ENCODE results near the gene SLC12A4.

Gene SLC12A4

DNA sequence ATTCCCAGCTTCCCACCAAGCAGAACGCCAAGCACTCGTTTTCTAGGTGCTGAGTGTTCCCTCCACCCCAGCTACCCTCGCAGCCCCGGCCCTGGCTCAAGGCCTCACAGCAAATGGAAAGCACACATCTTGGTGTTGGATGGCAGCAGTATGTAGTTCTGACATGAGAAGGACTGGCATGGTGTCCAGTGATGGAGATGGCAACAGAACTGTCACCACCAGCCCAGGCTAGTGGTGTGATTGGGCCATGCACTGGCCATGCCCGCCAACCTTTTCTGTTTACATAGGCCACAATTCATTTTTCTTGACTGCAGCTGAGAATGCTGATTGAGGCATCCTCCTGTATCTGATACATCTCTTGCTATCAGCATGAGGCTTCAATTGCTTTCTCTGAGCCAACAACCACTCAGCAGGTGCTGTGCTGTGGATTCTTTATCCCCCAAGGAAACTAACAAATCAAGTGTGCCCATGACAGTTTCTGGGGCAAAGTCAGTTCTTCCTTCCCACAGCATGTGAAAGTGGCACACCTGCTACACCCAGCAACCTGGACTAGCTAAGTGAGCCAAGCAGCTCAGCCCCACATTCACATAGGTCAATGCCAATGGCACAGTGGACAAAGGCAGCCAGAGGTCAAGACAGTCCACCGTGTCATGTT lies 3.8 kb downstream of the SLC12A4 start:
- no peaks in the 10 kb centered on the region for H3K36me3 ChIP-seq (ENCODE audit: insufficient read depth, low read length)
- H3K4me1 ChIP-seq (ENCODE audit: insufficient read depth, low read length): peaks cover 23% of the 10 kb centered on the region
- H2AFZ ChIP-seq (ENCODE audit: low read depth, low read length): no peak overlapping the region
- no peaks in the 10 kb centered on the region for H3K9me3 ChIP-seq (ENCODE audit: low read length)
- no peaks in the 10 kb centered on the region for H3K27me3 ChIP-seq (ENCODE audit: insufficient read depth, low read length)
- no peak overlapping the region for H3K4me3 ChIP-seq (ENCODE audit: low read length)

DNA sequence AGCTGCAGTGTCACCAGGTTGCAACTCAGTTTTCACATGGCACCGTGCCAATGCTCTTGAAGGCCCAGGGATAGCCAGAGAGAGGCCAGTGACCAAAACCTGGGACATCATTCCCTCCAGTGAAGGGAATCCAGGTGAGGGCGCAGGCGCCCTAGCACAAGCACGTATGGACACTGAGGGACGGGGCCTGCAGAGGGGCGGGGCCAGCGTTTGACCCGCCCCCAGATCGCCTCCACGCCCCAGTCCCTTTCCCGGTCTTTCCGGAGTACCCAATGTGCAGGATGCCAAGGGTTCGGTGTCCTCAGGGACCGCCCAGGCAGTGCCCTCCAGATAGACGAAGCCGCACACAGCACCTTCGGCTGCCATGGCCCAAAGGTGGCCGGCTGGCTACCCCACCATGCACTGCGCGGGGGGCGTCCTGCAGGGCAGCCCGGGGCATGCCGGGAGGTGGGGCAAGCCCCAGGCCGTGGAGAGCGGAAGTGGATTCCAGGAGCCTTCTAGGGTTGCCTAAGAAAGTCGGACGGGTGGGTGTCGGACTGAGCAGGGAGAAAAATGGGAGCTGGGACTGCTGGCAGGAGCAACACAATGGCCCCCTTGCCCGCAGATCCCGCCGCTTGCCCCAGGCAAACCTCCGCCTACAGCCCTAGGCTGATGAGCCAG lies 4.6 kb downstream of the SLC12A4 start:
- peaks cover 19% of the 10 kb centered on the region for H3K4me1 ChIP-seq (ENCODE audit: insufficient read depth, low read length)
- no peaks in the 10 kb centered on the region for H3K36me3 ChIP-seq (ENCODE audit: insufficient read depth, low read length)

DNA sequence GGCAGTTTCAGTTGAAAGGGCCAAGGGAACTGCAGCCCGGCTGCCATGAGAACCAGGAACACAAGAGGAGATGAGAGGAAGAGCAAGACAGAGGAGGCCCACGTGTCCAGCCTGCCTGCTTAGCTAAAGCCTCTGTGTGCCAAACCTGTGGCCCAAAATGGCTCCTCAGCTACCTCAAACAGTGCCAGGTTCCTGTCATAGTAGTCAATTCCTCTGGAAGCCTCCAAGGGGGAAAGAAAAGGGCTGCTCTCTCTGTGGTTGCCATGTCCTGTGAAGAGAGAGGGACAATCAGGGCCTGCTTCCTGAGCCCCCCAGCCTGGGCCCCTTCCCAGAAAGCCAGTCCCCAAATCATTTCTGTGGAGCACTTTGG lies 5.2 kb downstream of the SLC12A4 start:
- Histone ChIP-seq H2AFZ (ENCODE audit: low read depth, low read length) (no peak overlapping the region), H3K4me1 (ENCODE audit: insufficient read depth, low read length) (peaks cover 18% of the 10 kb centered on the region), H3K4me3 (ENCODE audit: low read length) (no peak overlapping the region), H3K27me3 (ENCODE audit: insufficient read depth, low read length) (no peaks in the 10 kb centered on the region), H3K9me3 (ENCODE audit: low read length) (no peaks in the 10 kb centered on the region), H3K36me3 (ENCODE audit: insufficient read depth, low read length) (no peaks in the 10 kb centered on the region)

More for the DNA sequence above, 4.6 kb downstream of the SLC12A4 start:
- Histone ChIP-seq H2AFZ (ENCODE audit: low read depth, low read length) (no peak overlapping the region), H3K4me3 (ENCODE audit: low read length) (no peak overlapping the region), H3K27me3 (ENCODE audit: insufficient read depth, low read length) (no peaks in the 10 kb centered on the region), H3K9me3 (ENCODE audit: low read length) (no peaks in the 10 kb centered on the region)

DNA sequence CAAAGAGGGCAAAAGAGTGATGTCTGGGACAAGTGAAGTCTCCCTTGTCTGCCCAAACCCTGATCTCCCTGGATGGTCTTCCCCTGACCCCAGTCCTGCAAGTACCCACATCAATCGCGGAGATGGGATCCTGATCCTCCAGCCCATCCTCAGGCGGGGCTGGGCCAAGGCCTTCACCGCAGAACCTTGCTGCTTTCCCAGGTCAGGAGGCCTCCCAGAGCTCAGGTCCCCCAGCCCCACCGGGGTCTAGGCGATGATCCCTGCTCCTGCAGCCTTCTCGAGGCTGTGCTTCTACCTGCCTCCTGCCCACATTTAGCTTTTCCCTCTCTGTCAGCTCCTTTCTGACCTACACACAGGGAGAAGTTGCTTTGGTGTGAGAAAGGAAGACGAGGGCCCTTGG lies 6.3 kb downstream of the SLC12A4 start:
- Histone ChIP-seq H3K4me1 (ENCODE audit: insufficient read depth, low read length) (peaks cover 13% of the 10 kb centered on the region), H3K9me3 (ENCODE audit: low read length) (no peaks in the 10 kb centered on the region), H3K27me3 (ENCODE audit: insufficient read depth, low read length) (no peaks in the 10 kb centered on the region), H3K36me3 (ENCODE audit: insufficient read depth, low read length) (no peaks in the 10 kb centered on the region), H3K4me3 (ENCODE audit: low read length) (no peak overlapping the region), H2AFZ (ENCODE audit: low read depth, low read length) (no peak overlapping the region)

DNA sequence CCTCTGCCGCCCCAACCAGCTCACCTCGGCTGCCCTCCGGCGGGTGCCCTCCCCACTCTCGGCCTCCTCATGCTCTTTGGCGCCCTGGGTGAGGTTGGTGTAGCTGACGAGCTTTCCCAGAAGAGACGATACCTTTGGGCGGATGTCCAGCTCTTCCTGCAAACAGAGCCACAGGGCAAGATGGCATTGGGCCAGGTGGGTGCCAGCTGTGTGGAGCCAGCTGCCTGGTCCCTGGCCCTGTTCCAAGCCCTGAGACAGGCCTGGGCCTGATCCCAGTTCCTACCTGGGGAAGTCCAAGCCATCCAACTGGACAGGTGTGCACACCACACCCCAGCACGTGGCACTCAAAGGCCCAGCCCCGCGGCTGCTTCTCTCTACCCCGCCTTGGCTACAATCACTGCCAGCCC lies 6.9 kb downstream of the SLC12A4 start:
- no peaks in the 10 kb centered on the region for H3K36me3 ChIP-seq (ENCODE audit: insufficient read depth, low read length)
- peaks cover 7% of the 10 kb centered on the region for H3K4me1 ChIP-seq (ENCODE audit: insufficient read depth, low read length)
- H2AFZ ChIP-seq (ENCODE audit: low read depth, low read length): no peak overlapping the region
- no peaks in the 10 kb centered on the region for H3K27me3 ChIP-seq (ENCODE audit: insufficient read depth, low read length)
- no peak overlapping the region for H3K4me3 ChIP-seq (ENCODE audit: low read length)
- no peaks in the 10 kb centered on the region for H3K9me3 ChIP-seq (ENCODE audit: low read length)

DNA sequence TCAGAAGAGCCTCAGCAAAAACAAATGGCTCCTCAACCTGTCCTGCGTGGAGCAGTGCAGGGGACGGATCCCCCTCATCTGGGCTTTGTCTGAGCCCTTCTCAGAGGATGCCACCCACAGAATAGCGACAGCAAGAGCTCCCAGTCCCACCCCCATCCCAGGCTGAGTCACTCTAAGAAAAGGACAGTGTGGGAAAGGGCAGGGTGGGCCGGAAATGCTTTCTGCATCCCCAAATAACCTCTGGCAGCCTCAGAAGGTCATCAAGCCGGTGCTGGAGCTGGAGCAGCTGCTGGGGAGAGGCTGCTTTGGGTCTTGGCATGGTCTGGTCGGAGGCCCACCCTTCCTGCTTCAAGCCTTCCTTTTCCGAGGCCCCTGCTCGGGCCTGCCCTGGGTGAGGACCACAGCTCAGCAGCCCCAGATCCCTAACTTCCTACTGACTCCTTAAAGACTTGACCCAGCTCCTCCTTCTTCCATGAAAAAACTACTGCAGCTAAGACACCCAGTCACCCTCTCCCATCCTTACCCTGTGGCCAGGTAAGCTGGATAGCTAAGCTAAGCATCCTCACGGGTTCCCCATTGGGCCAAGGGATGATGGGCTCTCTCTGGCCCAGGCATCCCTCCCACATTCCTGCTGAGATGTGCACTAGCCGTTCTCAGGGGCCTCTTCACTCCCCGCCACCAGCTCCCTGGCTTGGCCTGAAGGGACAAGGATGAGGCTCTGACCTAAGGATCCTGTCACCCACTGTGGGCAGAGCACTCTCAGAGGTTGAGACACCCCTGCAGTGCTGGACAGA lies 8.7 kb downstream of the SLC12A4 start:
- Histone ChIP-seq H3K27me3 (ENCODE audit: insufficient read depth, low read length) (no peaks in the 10 kb centered on the region), H2AFZ (ENCODE audit: low read depth, low read length) (no peak overlapping the region), H3K4me3 (ENCODE audit: low read length) (no peak overlapping the region), H3K9me3 (ENCODE audit: low read length) (no peaks in the 10 kb centered on the region), H3K4me1 (ENCODE audit: insufficient read depth, low read length) (no peaks in the 10 kb centered on the region), H3K36me3 (ENCODE audit: insufficient read depth, low read length) (no peaks in the 10 kb centered on the region)

DNA sequence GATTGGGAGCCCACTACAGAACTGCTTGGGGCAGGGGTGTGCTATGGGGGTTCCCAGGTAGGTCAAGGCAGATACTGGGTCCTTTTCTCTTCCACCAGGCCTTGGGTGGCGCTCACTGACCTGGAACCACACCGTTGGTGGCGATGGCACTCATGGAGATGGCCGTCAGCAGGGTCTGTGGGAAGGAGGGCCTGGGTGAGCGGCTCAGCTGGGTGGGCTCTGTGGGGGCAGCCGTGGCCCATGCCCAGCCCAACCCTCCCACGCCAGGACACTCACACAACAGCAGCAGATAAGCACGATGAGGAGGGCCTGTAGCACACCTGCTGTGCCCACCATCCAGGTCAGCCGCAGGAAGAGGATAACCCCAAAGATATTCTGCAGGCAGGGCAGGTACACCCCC lies 10.8 kb downstream of the SLC12A4 start:
- no peak overlapping the region for H3K4me3 ChIP-seq (ENCODE audit: low read length)
- no peaks in the 10 kb centered on the region for H3K4me1 ChIP-seq (ENCODE audit: insufficient read depth, low read length)
- peaks cover 2% of the 10 kb centered on the region for H3K36me3 ChIP-seq (ENCODE audit: insufficient read depth, low read length)
- H3K9me3 ChIP-seq (ENCODE audit: low read length): no peaks in the 10 kb centered on the region
- no peak overlapping the region for H2AFZ ChIP-seq (ENCODE audit: low read depth, low read length)
- H3K27me3 ChIP-seq (ENCODE audit: insufficient read depth, low read length): no peaks in the 10 kb centered on the region

DNA sequence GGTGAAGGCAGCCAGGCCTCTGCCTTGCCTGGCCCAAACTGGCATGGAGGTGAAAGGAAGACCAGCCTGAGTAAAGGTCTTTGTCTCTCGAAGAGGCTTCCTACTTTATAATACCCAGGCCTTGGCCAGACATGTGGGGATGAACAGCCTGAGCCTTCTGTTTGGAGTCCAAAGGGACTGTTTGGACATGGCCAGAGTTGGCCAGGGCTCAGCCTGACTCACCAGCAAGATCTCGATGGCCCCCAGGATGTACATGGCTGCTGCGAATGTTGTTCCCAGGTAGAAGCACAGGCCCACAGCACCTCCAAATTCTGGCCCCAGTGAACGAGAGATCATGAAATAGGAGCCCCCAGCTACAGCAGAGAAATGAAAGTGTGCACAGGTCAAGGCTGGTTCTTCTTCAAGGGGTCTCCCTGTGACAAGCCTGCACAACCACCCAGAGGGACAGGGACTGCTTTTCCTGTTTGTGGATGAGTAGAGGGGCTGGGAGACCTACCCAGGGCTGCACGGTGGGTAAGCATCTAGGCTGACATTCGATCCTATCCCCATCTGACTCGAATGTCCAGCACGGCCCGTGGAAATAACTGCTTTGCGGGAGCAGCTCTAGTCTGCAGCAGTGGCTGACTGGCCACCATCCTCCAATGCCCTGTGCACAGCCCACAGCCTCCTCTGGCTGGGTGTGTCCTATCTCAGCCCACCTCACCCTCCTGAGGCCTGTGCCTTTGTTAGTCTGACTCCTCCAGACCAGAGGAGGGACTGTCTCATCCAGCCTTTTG lies 13.8 kb downstream of the SLC12A4 start:
- no peaks in the 10 kb centered on the region for H3K27me3 ChIP-seq (ENCODE audit: insufficient read depth, low read length)
- no peaks in the 10 kb centered on the region for H3K9me3 ChIP-seq (ENCODE audit: low read length)
- no peaks in the 10 kb centered on the region for H3K4me1 ChIP-seq (ENCODE audit: insufficient read depth, low read length)
- H3K4me3 ChIP-seq (ENCODE audit: low read length): no peak overlapping the region
- H2AFZ ChIP-seq (ENCODE audit: low read depth, low read length): no peak overlapping the region
- peaks cover 5% of the 10 kb centered on the region for H3K36me3 ChIP-seq (ENCODE audit: insufficient read depth, low read length)

DNA sequence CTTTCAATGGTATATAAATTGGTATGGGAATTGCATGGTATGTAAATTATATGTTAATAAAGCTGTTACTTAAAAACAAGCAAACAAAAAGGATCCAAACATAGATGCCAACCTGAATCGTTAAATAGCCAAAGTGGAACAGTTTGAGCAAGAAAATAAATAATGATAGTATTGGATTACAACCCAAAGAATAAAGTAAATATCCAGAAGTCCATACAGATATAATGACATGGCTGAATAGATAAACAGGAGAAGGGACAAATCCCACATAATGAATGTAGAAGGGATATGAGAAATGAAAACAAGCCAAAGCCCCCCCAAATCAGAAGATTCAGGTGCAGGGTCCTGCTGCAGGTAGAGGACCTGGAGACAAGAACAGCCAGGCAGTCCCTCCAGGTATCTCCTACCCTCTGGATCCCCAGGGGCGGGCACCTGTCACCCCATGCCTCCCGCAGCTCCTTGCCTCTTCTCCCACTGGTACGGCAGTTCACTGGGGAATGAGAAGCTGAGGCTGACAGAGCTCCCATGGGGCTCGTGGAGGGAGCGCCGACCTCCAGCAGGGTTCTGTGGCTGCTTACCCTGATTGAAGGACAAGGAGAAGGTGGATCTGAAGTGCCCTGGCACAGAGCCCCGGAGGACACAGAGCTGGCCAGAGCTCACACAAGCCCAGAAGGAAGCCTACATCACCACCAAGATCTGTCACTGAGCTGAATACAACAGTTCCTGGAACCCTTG lies 14.6 kb downstream of the SLC12A4 start:
- H2AFZ ChIP-seq (ENCODE audit: low read depth, low read length): no peak overlapping the region
- H3K4me3 ChIP-seq (ENCODE audit: low read length): no peak overlapping the region
- H3K4me1 ChIP-seq (ENCODE audit: insufficient read depth, low read length): no peaks in the 10 kb centered on the region
- peaks cover 5% of the 10 kb centered on the region for H3K36me3 ChIP-seq (ENCODE audit: insufficient read depth, low read length)
- no peaks in the 10 kb centered on the region for H3K27me3 ChIP-seq (ENCODE audit: insufficient read depth, low read length)
- no peaks in the 10 kb centered on the region for H3K9me3 ChIP-seq (ENCODE audit: low read length)

DNA sequence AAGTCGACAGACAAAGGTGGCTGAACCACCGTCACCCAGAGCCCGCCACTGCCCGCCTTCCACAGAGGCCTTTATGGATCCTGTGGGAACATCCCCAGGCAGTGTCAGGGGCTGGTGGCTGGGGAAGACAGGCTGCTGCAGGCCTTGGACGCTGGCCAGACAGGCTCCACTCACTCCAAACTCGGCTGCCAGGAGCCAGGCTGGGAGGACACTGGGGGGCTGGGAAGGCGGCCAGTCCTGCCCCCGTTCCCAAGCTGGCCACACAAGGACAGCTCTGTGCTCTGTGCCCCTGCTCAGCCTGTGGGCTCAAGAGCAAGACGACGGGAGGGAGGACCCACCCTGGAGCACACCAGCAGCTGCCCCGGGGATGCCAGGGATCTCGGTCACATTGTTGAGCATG lies 17.0 kb downstream of the SLC12A4 start:
- Histone ChIP-seq H3K9me3 (ENCODE audit: low read length) (no peaks in the 10 kb centered on the region), H3K4me3 (ENCODE audit: low read length) (no peak overlapping the region), H3K4me1 (ENCODE audit: insufficient read depth, low read length) (no peaks in the 10 kb centered on the region), H3K27me3 (ENCODE audit: insufficient read depth, low read length) (no peaks in the 10 kb centered on the region), H2AFZ (ENCODE audit: low read depth, low read length) (no peak overlapping the region), H3K36me3 (ENCODE audit: insufficient read depth, low read length) (peaks cover 16% of the 10 kb centered on the region)

DNA sequence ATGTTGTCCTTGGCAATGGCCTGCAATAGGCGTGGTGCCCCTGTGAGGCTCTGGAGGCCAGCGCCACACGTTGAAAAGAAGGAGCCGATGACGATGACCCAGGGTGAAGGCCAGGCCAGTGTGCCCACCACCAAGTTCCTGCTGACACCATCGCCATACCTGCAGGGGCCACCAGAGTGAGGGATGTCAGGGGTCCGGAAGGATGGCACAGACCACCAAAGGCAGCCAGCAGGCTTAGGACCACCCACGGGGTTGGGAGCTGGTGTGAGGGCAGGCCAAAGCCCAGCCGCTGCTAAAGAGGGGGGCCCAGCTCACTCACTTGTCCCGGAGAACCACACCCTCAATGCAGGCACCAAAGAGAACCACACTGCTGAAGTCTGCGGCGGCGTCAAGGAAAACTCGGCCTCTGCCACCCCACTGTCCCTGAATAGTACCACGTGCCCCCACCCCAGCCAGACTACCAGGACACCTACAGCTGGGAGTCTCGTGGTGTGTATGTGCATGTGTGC lies 18.0 kb downstream of the SLC12A4 start:
- Histone ChIP-seq H3K4me1 (ENCODE audit: insufficient read depth, low read length) (no peaks in the 10 kb centered on the region), H3K36me3 (ENCODE audit: insufficient read depth, low read length) (peaks cover 25% of the 10 kb centered on the region), H3K27me3 (ENCODE audit: insufficient read depth, low read length) (no peaks in the 10 kb centered on the region), H3K4me3 (ENCODE audit: low read length) (no peak overlapping the region), H3K9me3 (ENCODE audit: low read length) (no peaks in the 10 kb centered on the region), H2AFZ (ENCODE audit: low read depth, low read length) (no peak overlapping the region)

DNA sequence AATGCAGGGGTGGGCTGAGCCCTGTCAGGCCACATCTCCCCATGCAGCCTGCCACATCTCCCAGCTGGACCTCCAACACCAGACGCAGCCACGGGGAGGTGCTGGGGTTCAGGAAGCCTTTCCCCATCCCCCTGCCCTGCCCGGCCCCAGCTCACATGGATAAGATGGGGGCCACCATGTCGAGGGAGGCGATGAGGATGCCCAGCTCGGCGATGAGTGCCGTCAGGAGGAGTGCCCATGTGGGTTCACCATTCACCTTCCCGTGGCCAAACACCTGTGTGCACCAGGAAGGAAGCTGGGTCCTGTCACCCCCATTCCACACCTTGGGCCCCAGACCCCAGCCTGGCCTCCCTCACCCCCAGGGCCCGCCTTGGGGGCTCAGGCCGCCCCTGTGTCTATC lies 18.8 kb downstream of the SLC12A4 start:
- no peak overlapping the region for H2AFZ ChIP-seq (ENCODE audit: low read depth, low read length)
- peaks cover 29% of the 10 kb centered on the region for H3K36me3 ChIP-seq (ENCODE audit: insufficient read depth, low read length)
- no peaks in the 10 kb centered on the region for H3K27me3 ChIP-seq (ENCODE audit: insufficient read depth, low read length)
- peaks cover 1% of the 10 kb centered on the region for H3K4me1 ChIP-seq (ENCODE audit: insufficient read depth, low read length)
- H3K9me3 ChIP-seq (ENCODE audit: low read length): no peaks in the 10 kb centered on the region
- no peak overlapping the region for H3K4me3 ChIP-seq (ENCODE audit: low read length)
